ENCODE results near the gene LRCH4.
A peak's percentile ranks its signal among the peaks of the same experiment; 100 is the strongest.

The LRCH4 gene

DNA sequence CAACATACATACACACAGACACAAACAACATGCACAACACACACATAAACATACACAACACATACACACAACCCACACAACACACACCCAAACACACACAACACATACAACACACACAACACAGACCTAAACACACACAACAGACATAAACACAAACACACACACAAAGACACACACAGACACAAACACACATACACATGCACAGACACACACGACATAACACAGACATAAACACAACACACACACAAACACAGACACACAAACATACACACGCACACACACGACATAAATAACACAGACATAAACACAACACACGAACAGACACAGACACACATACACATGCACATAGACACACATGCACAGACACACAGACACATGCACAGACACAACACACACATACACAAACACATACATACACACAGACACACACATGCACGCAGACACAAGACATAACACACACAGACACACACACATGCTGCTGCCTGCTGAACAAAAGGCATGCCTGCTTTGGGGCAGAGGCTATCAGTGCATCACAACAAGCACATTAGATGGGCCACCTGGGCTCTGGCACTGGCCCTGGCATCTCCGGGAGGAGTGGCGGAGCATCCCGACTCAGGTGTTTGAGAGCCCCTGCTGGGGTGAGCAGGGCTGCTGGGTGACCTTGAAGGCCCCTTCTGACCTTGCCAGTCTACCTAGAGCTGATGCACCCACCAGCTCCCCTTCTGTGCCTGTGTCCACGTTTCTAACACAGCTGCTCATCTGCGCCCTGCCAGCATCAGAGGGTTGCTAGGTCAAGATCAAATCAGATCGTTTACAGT lies 5.3 kb downstream of the LRCH4 start:
- no peak for DNase-seq

DNA sequence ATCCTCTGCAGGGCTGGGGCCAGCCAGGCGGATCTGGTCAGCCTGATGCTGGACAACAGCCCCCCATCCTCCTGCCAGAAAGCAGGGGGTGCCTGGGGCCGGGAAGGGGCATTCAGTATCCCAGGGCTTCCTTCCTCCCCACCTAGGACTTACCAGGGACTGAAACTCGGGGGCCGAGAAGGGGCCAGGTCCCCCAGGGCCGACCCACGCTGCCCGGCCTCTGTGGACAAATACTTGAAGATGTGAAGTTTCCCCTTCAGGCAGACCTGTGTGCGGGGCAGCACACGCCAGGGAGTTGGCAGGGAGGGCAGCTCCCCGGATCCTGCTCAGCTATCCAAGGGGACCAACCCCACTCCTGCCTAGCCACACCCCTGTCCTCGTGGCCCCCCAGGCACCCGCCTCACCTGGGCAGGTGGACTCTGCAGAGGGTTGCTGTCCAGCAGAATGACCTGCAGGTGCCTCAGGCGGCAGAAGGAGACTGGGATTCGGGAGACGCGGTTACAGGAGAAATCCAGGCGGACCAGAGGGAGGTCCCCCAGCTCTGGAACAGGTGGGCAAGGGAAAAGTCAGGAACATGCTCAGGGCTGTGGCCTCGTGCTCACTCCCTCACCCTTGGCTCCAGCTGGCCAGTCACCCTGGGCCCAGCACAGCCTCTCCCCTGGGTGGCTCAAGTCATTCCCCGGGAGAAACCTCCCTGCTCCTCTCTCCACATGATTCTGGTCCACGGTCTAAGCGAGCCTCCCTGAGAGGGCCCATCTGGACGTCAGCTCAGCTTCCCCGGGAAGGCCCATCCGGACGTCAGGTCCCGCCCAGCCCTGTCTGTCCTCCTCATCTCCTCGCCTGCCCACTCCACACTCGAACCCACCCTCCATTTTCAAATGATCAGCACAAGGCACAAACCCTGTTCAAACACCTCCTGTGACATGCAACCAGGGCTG lies 7.4 kb downstream of the LRCH4 start:
- no peak for DNase-seq

DNA sequence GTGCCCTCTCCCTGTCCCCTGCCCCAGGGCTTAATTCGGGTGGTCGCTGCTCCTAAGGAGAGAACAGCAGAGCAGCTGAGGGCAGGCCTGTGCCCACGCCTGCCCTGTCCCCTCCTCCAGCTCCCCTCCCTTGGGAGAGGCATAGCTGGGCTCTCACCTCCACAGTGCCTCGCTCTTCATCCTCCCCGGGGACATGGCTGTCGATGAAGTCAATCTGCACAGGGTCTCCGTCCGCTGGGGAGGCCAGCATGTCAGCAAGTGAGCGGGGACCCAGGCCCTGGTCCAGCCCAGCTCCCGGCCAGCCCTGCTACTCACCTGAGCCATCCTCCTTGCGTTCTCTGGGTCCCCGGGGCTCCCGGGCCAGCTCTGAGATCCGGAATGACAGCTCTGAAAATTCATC lies 8.4 kb downstream of the LRCH4 start:
- DNase-seq: no peak

DNA sequence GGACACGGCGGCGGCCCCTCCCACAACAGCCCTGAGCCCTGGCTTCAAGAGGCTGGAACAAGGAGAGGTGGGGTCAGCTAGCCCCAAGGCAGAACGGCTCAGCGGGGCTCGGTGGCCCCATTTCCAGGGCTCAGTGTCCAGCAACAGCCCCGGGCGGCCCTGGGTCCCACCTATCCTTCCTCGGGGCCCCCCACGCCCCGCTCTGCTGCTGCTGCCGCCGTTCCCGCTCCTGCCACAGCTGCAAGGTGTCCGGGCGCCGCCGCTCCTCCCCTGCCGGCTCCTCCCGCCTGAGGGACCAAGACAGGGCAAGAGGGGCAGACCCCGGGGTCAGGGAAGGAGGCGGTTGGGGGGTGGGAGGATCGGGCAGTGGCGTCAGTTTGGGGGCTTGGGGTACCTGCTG lies 8.8 kb downstream of the LRCH4 start:
- DNase-seq: no peak

DNA sequence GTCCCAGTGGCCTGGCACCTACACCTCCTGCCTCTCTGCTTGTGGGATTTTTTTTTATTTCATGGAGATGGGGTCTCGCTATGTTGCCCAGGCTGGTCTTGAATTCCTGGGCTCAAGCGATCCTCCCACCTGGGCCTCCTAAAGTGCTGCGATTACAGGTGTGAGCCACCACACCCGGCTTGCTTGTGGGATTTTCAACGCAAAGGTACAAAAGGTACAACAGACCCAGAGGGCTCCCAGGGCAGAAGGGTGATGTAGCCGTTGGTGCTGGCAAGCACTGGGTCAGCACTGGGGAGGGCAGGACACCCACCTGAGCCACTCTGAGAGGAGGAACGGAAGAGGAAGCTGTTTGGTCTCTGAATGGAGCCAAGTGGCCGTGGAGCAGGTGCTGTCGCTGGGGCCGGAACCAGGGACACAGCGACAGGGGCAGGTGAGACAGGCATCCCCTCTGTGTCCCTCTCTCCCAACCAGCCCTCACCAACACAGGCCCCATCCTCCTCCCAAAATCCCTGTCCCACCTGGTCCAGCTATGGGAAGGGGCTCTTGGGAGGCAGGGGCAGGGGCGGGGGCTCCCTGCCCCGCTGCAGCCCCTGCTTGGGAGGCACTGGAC lies 9.4 kb downstream of the LRCH4 start:
- DNase-seq: no peak

DNA sequence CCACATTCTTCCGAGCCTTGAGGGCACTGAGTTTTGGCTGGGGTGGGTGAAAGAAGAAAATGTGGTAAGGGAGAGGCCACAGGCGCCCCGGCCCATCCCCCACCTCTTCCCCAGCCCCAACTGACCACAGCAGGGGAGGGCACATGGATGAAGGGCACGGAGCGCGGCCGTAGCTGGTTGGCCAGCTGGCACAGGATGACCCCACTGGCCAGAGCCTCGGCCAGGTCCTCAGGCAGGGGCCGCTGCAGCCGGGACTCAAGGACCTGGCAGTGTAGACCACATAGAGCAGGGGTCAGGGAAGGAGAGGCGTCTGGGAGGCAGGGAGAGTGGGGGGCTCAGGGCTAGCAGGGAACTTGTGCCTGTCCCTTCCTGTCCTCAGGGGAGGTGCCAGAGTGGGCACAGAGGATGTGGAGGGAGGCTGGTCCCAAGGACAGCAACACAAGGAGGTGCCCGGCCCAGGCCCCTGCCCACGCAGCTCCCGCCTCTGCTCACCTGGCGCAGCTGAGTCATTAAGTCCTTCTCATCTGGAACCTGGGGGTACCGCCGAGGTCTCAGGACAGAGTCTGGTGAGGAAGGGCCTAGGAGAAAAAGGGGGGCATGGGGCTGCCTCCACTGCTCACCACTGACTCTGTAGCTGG lies 10.1 kb downstream of the LRCH4 start:
- DNase-seq: no peak

DNA sequence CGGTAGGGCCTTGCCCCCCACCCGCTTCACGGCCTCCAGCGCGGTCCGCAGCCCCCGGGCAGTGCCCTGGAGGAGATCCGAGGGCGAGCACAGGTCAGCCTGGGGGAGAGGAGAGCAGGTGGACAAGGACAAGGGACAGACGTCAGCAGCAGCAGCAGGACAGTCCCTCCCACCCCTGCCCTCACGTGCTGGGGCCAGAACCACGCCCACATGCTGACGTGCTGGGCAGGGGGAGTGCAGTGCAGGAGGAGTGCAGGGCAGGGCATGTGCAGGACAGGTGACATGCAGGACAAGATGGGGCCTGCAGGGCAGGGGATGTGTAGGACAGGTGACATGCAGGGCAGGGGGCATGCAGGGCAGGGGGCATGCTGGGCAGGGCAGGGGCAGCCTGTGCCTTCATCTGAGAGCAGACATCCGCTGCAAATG lies 10.7 kb downstream of the LRCH4 start:
- no peak for DNase-seq

DNA sequence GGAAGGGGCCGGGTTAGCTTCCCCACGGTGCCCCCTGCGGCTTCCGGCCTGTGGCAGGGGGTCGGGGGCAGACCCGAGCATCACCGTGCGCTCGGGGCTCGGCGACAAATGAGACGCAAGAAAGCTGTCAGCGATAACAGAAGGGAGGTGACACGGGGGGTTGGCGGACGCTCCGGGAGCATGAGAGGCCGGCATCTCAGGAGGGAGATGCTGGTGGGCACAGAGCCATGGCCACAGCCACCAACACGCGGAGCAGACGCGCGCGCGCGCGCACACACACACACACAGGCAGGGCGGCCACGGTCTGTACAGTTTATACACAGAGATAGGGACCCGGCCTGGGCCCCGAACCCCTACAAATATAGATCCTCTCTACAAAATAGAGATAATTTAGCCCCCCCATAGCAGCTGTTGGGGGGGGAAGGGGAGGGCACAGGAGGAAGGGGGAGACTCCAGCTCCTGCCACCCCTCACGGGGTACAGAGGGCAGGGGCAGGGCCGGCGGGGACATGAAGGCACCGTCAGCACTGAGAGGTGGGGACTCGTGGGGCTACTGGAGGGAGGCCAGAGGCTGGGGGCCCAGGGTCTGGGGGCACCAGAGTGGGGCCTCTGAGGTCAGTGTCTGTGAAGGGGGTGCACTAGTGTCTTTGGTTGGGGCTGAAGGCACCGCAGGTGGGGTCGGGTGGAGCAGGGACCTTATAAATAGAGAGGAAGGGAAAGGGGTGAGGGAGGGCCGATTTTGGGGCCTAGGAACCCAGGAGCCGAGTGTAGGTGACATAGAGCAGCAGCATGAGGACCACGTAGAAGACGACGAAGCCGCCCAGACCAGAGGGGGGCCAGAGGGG lies 11.3 kb downstream of the LRCH4 start:
- no peak for DNase-seq

DNA sequence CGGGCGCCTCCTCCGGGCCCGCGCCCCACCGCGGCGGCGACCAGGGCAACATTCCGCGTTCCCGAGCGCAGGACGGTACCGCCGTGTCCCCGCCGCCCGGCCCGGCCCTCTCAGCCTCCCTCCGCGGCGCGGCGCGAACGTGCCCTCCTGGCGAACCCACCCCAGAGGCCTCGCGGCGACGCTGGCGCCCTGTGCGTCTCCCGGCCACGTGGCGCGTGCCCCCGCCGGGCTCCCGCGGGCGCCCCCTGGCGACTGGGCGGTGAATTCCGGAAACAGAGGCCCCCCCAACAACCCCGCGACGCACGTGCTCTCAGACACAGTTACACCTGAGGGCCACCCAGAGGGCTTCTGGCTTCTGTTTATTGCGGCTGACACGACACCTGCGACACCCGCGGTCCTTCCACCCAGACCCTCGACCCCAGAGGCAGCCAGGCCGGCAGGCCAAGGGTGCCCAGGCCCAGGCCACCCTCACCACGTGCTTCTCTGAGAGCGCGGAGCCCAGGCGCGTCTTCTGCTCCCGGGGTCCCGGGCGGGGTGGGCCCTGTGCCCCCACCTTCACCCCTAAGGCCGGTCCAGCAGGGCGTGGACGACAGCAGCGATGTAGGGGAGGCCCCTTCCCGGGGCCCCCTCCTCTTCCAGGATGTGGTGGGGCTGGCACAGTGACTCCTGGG lies 12.1 kb downstream of the LRCH4 start, which contains the start of gene SAP25:
TSS of gene SAP25 (minus strand) at position 210 of the 671 bp plus-strand sequence. CDS start at position 52, 158 bp downstream.
- DNase-seq: no peak

DNA sequence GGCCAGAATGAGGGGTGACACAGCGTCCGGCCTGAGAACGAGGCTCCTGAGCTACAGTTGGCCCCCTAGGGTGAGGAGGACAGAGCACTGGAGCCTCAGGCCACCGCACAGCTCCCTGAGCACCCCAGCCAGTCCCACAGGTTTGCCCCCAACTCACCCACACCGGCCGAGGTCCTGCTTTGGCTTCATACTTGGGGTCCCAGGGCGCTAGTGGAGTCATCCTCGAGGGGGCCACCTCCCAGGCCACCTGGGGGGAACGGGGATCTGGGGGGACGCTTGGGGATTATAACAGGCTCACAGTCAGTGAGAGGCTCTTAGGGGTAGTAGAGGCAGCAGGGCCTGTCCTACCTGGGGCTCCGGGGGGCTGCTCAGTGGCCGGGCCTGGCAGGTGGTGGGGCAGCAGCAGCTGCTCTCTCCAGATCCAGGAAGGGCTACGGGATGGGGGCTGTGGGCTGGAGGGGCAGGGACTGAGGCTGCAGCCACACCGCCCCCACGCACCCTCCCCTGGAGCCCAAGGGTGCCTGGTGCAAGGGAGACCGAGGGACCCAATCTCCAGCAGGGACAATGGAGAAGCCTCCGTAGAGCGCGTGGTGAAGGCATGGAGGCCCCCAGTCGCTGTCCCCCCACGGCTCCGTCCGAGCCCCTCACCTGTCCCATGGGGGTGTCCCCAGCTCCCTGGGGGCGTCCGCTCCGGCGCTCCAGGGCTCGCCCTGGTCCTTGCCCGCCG lies 12.8 kb downstream of the LRCH4 start:
- no peak for DNase-seq

DNA sequence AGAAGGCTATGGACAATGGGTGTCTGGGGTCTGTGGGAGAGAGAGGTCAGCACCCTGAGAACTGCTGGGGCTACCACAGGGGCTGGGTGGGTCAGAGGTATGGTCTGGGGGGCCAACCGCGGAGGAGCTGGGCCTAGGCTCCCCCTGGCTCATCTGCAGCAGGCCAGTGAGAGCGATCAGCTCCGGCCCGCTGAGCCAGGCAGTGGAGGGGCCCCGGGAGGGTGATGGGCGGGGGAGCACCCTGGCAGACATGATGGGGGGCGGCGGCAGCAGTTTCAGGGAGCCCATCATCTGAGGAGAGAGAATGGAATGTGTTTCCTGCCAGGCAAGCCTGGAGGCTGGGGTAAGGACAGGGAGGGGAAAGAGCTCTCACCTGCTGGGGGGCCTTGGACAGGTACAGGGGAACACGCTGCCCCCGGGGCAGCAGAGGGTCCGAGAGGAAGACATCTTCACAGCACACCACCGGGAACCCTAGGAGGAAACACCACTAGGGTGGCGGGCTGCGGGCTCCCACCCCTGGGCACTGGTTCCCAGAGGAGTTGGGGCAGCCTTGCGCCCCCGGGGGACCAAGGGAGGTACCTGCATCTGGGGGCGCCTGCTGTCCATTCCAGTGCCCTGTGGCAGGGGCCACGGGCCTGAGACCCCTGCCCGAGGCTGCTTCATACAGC lies 13.5 kb downstream of the LRCH4 start:
- DNase-seq: no peak

DNA sequence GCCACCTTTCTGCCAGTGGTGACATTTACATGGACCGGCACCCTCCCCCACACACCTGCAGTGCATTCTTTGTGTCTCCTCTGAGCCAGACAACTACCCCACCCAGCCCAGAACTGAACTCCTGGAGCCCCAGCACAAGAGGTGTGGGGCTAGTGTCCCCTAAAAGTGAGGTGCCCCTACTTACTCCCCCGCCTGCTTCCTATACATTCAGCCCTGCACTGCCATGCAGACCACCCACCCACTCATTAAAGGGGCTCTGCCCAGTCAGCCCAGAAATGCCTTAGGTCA lies 14.2 kb downstream of the LRCH4 start:
- no peak for DNase-seq

DNA sequence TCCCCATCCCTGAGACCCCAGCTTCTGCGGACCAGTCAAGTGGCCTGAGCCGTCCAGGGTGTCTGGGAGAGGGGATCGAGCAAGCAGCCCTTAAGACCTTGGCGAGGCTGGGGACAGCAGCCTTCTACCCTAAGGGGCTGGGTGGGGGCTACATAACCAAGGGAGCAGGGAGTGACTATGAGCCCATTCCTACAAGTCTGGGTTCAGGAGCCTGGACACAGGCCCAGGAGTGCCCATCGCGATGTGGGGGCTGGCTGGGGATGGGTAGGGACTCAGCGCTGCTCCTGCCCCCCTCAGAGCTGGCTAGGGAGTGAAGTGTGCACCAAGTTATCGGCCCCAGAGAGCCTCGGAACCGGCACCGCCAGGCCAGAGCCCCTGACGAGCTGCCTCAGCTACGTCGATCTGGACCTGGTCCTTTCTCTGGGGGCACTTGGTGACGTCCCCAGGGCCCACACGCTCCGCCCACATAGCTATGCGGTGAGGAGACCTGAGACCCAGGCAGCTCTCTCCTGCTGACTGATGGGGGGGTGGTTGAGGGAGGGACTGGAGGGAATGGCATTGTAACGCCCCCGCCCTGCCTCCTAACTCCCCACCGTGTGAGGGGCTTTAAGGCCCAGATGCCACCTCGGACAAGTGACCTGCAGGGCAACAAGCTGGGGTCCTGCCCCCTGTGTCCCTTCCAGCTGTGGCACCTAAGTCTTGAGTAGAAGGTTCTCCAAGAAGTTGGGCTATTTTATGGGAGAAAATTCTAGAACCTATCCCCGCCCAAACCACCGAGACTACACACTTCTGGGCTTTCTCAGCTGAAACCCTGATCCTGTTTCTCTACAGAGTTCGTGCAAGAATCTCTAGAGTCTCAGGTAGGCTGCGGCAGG lies 14.7 kb downstream of the LRCH4 start:
- no peak for DNase-seq

DNA sequence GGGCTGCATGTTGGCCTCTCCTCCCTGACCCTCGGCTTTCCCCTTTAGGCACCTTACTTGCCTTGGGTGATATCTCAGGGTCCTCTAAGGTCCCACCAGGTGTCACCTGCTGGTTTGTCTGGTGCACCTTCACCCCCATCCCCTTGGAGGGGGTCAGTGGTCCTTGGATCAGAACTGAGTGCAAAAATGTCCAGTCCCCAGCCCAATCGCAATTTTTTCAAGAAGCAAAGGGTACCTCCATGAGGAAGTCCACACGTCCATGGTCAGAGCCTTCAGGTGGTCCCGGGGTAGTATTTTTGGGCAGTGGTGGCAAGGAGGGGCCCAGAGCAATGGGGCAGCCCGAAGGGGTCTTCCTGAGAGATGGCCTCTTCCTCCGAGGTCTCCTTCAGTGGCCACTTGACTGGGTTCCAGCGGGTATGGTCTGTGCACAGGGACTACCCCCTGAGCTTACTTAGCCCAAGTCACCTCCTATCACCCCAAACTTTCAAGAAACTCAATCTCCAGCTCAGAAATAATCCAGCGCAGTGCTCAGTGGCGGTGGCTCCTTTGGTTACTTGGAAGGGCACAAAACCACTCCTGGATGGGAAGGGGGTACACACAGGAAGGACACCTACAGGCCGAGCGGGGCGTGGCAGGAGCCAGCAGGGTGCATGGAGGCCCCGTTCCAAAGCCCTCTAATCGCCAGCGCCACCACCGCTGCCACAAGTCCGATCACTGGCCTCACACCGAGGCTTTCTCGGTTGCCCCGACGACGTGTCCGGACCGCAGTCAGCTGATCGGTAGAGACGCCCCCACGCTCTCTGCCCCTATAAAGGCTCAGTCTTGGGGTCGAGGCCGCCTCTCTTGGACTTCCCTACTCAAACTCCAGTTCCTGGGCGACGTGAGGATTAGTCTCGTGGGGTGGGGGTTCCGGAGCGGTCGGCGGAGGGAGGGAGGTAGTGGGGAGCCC lies 16.8 kb downstream of the LRCH4 start:
- DNase-seq: peak; percentile 97

DNA sequence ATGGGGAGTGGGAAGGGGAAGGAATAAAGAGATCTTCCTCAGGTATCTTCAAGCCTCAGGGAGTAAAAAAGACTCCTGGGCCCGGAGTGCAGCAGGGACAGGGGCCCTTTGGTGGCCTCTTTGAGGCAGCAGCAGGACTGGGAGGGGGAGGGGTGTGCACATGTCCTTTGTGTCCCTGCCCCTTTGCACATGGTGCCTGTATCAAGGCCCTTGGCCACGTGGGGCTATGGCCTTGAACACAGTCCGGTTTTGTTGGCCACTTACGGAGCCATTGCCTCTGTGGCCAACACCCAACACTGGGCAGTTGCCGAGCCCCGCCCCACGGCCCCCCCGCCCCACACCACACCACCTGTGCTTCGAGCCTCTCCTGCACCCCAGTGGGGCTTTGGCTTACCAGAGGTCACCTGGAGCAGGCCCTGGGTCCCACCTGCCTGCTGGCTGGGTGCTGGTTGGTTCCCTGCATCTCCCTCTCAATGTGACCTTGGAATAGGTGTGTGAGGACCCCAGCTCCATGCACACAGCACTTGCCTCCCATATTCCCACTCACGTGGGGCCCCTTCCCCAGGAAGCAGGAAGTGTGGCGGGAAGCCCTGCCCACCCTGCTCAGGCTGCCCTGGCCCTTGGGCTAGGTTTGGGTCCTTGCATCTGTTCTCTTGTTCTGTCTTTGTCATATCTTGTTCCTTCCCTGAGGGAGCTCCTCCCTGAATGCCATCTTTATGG lies 17.6 kb downstream of the LRCH4 start:
- DNase-seq: no peak

DNA sequence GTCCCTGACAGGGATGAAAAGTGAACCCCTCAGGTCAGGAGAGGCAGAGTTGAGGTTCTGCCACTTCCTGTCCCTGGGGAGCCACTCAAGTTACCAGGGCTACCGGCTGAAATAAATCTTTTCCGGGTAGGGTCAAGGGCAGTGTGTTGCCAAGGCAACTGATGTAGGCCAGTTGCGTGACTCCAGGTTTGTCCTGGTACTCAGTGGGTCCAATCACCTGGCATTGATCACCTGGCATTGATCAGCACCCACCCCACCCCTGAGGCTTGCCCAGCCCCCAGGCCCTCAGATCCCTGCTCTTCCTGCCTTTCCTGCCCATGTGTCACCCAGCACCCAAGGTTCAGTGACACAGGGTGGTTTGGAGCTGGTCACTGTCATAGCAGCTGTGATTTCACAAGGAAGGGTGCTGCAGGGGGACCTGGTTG lies 18.2 kb downstream of the LRCH4 start:
- DNase-seq: no peak

DNA sequence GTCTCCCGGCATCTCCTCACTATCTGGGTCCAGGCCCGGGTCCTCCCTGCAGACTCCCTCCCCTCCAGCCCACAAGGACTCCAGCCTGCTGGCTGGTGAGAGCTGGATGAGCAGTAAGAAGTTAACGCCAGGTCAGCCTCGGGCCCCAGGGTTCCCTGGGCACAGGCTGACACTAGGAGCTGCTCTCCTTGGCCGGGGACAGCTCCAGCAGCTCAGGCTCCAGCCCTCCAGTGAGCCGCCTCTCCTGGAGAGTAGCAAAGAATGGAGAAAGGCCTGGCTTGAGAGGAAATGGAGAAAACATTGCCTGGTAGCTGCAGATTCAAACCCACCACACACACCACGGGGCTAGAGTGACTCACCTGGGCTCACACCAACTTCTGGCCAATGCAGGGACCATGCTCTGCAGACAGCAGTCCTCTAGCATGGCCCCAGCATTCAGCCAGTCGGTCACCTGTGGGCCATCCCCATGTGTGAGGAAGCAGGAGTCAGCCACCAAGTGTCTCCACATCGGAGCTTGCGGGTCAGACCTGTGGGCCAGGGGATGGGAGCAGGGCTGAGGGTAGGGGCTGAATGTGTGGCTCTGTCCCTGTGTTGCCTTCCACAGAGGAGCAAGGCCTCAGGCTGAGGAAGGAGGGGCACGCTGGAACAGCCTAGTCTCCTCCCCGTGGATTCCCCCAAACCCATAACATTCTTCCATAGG lies 18.7 kb downstream of the LRCH4 start:
- DNase-seq: no peak
